Esophagus muscularis mucosa (tissue), 3 donors: Measurements from ENCODE around the gene AS3MT.

ENCODE experiments used
- POLR2AphosphoS5 ChIP-seq, 2 donors: sonication (generic); formaldehyde crosslinking; IDR thresholded peaks; one replicate each; pipeline ENCODE4 v1.6.1; 2017; ENCODE audit warnings: antibody characterized with exemption in 2 of 2
- TF ChIP-seq, protein P1 (sequence below), 3 experiments: fragments of 200-600 bp in 2 of 3; fragments of 450-650 bp in 1 of 3; sonication (generic) in 2 of 3; IDR thresholded peaks; one replicate each; pipeline ENCODE4 v1.5.1; 2017 to 2019; ENCODE audit warnings: antibody characterized with exemption in 3 of 3, mild to moderate bottlenecking in 2 of 3, moderate library complexity in 1 of 3

- TF ChIP-seq POLR2AphosphoS5 (IDR thresholded peaks at IDR 0.05): no peak
- TF ChIP-seq, protein P1, sequence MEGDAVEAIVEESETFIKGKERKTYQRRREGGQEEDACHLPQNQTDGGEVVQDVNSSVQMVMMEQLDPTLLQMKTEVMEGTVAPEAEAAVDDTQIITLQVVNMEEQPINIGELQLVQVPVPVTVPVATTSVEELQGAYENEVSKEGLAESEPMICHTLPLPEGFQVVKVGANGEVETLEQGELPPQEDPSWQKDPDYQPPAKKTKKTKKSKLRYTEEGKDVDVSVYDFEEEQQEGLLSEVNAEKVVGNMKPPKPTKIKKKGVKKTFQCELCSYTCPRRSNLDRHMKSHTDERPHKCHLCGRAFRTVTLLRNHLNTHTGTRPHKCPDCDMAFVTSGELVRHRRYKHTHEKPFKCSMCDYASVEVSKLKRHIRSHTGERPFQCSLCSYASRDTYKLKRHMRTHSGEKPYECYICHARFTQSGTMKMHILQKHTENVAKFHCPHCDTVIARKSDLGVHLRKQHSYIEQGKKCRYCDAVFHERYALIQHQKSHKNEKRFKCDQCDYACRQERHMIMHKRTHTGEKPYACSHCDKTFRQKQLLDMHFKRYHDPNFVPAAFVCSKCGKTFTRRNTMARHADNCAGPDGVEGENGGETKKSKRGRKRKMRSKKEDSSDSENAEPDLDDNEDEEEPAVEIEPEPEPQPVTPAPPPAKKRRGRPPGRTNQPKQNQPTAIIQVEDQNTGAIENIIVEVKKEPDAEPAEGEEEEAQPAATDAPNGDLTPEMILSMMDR (IDR thresholded peaks at IDR 0.05): no peak
These were observed 9.4 kb upstream of the AS3MT start for GRCh38 chr10:102859911-102860310.
